HG03439 (cell line): ENCODE data around the gene SCRN2.

Experiments used
- ATAC-seq: cut with Tn5 transposase; IDR thresholded peaks from one replicate; pipeline ENCODE4 v1.9.1; 2021; ENCODE audit warnings: mild to moderate bottlenecking, moderate library complexity; ENCODE audit not compliant: unreplicated experiment

SCRN2 gene

DNA sequence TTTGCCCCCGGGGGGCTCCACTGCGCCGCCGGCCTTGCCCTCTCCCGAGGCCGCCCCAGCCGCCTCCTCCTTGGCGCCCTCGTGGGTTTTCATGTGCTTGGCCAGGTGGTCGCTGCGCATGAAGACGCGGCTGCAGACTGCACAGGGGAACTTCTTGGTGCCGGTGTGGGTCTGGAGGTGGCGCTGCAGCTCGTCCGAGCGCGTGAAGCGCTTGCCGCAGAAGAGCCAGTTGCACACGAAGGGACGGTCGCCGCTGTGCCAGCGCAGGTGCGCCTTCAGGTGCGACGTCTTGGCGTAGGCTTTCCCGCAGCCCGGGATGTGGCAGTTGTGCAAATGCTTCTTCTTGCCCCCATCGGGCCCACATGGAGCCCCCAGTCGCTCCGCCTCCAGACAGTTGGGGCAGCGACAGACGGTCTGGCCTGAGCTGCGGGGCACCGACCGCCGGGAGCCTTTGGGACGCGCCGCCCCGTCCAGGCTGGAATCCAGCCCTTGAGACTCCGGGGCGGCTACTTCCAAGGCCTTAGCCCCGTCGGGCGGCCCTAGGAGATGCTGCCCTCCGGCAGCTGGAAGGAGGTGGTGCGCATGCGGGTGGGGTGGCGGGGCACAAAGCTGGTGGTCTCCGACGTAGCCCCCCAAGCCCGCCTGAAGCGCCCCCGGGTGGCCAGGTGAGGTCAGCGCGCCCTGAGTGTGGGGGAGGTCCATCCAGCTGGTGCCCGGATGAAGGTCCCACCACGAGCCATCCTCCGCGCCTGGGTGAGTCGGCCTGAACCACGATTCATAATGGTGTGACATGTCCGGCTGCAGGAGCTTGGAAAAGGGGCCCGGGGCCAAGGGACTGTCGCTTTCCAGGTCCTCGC is 6.5 kb upstream of the SCRN2 start:
- no peak for ATAC-seq

DNA sequence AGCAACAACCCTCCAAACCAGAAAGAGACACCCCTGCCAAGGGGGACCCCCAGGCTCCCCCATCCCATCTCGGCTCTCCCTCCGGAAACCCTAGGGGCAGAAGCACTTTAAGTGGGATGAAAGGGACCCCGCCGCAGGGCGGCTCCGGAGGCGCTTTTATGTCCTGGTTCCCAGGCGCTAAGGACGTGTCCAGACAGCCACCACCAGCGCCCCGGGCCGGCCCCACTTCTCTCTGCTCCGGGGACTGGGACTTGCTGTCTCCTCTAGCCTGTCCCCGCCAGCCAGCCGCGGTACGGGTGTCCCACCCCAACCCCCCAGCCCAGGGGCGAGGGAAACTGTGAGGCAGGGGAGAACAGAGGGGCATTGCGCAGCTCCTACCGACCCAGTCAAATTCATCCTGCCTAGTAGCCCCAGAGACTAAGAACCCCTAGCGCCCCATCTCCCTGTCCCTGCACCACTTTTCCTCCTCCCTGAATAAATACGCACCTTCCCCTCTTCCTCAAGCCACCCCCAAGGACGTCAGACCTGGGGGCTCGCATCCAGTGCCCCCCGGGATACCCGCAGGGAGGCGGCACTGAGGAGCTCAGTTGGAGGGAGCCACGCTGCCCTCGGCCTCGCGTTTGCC is 5.8 kb upstream of the SCRN2 start:
- ATAC-seq: no peak

DNA sequence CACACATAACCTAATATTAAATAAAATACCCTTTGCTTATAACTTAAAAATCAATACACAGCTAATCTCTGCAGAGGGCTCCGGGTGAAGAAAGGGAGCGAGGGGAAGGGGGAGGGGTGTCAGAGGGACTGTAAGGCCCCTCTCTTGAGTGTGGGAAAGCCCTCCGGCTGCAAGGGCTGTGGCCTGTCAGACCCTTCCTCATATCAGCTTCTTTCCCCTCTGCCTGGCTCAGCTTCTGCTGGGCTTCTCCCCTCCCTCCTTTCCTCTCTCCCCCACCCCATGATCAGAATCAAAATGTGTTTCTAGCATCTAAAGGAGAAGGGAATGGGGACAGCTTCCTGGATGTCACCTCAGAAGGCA is 4.6 kb upstream of the SCRN2 start:
- no peak for ATAC-seq

DNA sequence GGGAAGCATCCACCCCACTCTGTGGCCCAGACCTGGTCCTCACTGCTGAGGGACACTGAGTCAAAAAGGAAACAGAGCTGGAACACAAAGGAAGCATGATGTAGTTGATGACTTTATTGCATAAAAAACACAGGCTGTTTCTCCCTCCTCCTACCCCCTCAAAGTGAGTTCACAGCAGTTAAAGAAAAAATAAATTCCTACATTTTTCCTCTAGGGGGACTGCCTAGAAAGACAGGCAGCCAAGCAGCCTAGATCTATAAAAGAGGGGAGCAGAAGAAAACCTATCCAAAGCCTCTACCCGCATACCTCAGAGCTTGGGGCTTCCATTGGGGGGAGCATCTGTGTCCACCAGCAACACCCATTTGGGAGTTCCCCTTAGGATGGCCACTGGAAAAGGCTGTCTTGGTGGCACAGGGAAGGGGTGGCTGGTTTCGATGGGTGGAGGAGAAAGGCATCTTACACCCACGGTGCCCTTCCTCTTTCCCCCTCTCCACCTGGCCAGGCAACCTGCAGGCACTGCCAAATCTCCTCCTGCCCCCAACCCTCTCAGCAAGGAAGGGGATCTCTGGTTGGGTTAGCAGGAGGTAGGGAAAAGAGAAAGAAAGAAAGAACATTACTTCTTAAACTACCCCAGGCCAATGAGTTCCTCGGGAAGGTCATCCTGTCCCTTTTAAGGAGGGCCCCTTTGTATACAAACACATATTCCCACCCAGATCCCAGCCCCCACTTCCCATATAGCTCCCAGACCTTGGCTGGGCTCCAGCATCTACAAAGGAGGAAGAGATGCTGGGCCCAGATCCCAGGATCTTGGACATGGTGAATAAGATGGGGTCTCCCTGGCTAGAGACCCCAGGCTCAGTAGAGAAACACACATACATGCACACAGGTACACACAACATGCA is 4.0 kb upstream of the SCRN2 start:
- no peak for ATAC-seq

DNA sequence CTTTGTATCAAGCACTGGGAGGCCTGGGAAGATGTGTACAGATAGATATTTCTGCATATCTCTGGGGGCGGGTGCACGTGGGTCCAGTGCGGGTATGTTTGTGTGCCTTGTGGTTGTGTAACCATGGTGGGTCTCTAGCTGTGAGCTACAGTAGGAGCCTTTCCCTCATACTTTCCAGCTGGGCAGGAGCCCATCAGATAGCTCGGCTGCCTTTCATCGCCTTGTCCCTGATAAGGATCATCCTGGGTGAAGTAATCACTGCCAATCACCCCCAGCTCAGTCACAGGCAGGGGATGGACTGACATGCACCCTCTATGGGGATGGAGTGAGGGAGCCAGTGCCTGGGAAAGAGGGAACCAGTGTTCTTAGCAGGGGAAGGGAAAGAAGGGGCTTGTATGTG is 3.2 kb upstream of the SCRN2 start:
- no peak for ATAC-seq

DNA sequence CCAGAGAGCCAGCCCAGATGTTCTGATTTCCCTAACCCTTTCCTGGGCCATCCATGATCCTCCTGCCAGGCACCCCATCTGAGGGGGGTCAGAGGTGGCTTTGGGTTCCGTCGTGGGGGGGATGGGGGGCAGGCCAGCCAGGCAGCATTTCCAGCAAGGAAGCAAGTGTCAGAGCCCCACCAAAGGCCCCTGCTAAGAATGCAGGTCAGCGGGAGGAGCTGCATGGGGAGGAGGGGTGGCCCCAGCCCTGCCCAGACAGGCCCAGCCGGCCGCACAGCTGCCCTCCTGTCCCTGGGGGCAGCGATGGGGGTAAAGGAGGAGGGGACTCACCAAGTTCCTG is 2.3 kb upstream of the SCRN2 start:
- ATAC-seq: no peak

DNA sequence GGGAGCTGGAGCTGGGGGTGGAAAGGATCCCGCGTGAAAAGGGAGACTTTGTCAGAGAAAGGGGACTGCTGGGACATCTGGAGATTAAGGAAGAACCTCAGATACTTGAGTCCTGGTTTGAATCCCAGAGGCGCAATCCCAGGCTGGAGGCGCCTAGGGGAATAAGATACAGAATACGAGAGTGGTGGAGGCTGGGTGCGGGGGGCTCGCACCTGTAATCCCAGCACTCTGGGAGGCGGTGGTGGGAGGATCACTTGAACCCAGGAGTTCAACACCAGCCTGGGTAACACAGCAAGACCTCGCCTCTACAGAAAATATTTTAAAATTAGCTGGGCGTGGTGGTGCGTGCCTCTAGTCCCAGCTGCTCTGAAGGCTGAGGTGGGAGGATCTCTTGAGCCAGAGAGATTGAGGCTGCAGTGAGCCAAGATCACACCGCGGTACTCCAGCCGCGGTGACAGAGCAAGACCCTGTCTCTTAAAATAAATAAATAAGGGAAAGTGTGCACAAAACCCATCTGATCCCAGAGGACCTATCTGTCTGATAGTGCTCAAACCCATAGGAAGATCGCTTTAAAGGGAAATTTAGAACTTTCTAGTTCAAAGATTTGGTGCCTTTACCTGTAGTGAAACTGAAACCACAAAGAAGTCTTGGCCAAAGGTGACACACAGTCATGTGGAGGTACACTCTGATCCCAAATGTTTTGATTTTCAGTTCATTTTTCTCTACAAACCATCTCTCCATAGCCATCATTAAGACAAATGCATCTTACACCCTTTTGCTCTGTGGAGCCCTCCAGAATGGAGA is 617 bp upstream of the SCRN2 start:
- ATAC-seq: no peak

DNA sequence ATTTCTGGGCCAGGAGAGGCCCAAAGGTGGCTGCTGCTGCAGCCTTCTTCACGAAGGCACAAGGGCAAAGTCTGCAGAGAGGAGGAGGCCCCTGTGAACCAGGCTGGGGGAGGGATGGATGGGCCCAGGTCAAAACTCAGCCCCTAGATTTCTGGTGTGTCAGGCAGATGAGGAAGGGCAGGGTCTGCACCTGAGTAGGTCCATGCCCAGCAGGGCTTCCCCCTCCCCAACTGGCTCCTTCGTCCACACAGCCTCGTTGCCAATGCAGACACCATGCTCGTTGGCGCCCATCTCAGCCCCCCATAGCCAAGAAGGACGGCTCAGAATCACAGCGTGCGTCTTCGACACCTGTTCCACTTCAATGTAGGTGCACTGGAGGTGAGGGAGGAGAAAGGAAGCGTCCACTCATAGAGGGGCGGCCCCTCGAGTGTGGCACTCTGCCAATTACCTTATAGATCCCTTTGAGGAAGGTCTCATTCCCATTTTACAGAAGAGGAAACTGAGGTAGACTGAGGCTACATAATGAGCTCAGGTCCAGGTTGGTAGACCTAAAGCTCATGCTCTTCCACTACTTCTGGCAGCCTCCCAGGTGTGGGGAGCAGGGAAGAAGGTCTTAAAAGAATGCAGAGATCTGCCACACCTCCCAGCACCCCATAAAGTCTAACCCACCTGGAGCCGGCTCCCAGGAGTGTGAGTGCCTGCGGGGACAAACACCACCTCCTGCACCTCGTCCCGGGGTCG is 902 bp downstream of the SCRN2 start:
- ATAC-seq: no peak

DNA sequence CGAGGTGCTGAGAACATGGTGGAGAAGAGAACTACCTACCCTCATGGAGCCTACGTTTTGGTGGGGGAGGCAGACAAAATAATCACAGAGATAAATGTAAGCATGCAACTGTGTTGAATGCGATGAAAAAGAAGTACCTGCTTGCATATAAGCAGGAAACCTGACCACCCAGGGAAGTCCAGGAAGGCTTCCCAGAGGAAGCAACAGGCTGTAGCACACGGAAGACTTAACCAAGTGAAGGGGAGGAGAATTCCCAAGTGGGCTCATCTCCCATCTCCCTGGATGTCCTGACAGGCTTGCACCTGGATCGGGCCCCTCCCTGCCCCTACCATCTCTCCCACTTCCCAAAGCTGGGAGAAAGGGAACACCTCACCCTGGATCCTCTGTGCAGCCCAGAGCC is 2.0 kb downstream of the SCRN2 start:
- no peak for ATAC-seq

DNA sequence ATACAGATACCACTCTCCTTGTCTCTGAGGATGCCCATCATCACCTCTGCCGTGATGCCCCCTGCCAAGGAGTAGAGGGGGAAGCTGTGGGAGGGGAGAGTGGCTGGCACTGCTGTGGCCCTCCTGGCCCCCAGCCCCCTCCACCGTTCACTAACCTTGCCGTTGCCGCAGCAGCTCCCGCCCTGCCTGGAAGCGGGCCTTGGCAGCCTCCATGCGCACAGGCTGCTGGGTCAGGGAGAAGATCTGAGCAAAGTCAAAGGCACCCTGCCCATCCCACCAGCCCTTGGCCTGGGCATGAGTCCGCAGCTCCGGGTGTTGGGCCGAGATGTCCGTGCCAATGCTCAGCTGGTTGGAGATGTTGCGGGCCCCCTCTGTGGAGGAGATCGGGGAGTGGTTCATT is 2.4 kb downstream of the SCRN2 start:
- ATAC-seq: no peak

DNA sequence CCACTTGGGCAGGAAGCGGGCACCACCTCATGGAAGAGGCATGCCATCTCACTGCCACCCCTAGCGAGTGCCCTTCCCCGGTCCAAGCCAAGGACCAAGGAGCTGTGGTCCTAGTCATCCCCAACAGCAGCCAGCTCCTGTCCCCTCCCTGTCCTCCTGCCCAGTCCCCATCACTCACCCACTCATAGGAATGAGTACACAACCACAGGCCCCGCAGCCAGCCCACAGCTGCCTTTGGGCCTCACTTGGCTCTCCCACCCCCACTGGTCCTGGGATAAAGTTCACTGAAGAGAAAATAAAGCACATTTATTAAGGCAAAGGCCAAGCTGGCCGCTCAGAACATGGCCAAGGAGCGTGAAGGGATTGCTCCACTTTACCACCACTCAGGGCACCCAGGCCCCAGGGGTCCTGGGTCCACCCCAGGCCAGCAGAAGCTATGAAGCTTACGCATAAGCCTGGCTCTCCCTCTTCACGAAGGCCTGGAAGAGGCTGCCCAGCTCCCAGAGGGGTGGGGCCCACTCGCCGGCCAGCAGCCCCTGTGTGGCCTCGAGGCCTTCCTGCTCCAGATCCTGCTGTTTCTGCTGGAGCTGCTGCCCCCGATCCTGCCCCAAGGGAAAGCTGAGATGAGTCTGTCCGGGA is 3.6 kb downstream of the SCRN2 start:
- ATAC-seq: no peak

DNA sequence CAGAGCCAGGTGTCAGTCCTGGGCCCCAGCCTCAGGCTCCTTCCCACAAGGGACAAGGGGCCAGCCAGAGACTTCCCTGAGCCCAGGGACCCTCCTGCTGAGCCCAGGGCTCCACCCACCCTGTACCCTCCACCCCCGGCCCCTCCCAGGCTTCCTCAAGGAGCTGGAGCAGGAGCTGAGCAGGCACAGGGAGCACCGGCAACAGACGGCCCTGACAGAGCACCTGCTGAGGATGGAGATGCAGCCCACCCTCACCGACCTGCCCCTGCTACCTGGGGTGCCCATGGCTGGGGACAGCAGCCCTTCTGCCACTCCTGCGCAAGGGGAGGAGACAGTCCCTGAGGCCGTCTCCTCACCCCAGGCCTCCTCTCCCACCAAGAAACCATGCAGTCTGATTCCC is 4.5 kb downstream of the SCRN2 start:
- no peak for ATAC-seq

DNA sequence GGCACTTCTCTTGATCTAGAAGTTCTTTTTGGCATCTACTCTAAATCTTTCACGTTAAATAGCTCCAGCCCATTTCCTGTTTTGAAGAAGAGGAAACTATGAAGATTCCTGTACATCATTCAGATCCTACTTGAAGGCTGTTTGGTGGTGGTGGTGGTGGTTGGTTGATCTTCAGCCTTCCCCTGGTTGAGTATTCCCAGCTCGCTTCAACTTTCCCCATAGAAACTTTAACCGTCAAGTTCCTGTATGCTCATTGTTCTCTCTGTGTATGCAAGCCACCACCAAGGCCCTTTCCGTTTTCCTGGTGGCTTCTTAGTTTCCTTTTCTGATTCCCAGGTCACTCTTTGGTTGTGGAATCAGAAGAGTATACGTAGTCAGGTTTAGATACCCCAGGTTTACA is 6.3 kb downstream of the SCRN2 start:
- ATAC-seq: no peak

DNA sequence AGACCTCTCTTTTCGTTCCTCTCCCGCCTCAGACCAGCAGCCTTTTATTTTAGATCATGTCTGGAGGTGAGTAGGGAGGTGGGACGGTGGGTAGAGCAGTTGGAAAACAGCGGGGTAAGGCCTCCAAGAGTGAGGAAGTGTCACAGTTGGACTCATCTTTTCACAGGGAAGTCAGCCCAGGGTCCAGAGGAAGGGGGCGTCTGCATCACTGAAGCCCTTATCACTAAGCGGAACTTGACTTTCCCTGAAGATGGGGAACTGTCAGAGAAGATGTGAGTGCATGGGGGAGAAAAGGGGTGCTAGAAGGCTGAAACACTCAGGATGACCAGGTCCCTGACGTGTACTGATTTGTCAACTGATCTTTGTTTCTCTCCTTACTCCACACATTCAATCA is 9.1 kb downstream of the SCRN2 start:
- peak; percentile 4 for ATAC-seq

DNA sequence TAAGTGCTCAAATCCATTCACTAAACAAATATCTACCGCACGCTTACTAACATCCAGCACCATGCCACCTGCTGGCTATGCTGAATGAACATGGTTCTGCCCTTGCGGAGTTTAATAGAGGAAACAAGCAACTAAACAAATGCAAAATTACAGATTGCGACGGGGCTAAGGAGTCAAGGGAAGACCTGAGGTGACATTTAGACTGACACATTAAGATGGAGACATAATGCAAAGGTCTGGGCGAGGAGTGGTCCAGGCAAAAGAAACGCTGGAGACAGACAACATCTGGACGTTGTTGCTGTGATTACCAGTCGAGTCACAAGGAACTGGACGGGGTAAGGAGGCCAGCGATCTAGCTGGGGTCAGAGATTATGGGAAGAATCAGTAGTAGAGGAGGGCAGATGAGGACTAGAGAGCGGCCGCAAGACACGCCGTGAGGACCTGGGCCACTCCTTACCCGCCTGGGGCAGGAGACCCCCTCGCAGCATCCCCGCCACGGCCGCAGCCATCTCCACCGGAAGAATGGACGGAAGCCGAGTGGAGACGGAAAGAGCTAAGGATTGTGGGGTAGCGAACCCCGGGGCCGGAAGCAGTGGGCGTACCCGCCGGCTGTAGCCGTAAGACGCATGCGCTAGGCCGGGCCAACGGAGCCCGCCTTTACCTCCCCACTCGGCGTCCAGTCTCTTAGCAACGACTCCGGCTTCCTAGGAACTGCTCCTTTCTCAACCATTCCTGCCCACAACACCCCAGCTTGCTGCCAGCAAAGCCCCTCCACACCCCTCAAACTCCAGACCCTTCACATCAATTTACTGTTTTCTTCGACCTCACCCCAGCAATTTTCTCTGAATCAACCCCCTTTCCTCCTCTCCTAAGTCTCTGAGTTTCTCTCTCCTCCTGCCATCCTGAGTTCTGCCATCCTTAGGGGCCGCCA is 9.8 kb downstream of the SCRN2 start, which contains the start of the genes LRRC46 and MRPL10:
Gene LRRC46, plus strand, starts transcription at position 668 of the 931 bp plus-strand sequence. CDS start 320 bp downstream, outside the sequence.
Gene MRPL10, minus strand, starts transcription at position 539 of the 931 bp plus-strand sequence. Its CDS starts 30 bp downstream, at position 509.
- peak; percentile 70 for ATAC-seq

DNA sequence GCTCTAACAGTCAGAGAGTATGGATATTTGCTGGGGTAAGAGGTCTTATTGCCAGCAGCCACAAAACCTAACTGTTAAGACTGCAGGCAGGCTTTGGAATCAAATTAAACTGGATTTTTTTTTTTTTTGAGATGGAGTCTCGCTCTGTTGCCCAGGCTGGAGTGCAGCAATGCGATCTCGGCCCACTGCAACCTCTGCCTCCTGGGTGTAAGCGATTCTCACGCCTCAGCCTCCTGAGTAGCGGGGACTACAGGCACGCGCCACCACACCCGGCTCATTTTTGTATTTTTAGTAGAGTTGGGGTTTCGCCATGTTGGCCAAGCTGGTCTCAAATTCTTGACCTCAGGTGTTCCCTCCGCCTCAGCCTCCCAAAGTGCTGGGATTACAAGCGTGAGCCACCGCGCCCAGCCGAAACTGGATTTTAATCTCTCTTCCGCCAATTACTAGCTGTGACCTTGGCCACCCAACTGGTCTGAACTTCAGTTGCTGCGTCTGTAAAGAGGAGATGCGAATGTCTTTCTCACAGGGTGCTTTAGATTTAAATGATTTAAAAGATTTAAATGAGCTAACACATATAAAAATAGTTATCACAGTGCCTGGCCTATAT is 10.6 kb downstream of the SCRN2 start:
- ATAC-seq: no peak

DNA sequence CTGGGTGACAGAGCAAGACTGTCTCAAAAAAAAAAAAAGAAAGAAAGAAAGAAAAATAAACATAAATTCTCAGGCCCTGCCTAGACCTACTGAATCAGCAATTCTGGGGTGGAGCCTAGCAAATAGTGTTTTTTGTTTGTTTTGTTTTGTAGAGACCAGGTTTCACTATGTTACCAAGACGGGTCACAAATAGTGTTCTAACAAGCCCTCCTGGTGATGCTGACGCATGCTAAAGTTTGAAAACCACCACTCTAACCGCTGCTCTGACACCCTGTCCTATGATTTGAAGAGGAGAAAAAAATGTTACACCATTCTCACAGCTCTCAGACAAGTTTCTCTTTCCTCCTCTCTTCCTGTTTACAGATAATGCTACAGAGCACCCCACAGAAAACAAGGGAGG is 11.2 kb downstream of the SCRN2 start:
- ATAC-seq: no peak

DNA sequence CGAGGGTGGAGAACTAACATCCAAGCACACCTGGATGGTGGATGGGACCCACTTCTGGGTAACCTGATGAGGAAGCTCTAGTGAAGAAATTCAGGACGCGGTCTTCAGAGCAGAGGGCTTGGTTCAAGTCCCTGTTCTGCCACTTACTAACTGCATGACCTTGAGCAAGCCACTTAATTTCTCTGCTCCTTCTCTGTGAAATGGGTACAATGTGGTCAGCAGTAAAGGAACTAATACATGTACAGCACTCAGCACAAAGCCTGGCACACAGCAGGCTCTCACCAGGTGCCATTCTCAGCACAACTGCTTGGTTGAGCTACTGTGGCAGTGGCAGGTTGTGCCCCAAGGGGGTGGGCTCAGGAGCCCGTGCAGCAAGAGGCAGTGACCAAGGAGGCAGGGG is 17.6 kb downstream of the SCRN2 start:
- ATAC-seq: no peak
